C4-2B (cell line): ENCODE results near the gene CD38.

ENCODE experiments used
- CTCF ChIP-seq: fragments of 450-650 bp; conservative IDR thresholded peaks from 2 replicates; pipeline ENCODE4 v1.5.1; 2017; ENCODE audit warnings: mild to moderate bottlenecking
- ZFX ChIP-seq: fragments of 450-650 bp; IDR thresholded peaks from 2 replicates; pipeline ENCODE4 v1.6.1; 2017

- TF ChIP-seq CTCF (peak; percentile 87), ZFX (no peak)
Measured at GRCh38 chr4:15882675-15883086, 104.6 kb downstream of the CD38 start.
